Embryonic facial prominence (tissue), 1 donor: ENCODE results near the gene FOXJ2.
A peak's percentile ranks its signal among the peaks of the same experiment; 100 is the strongest.
"Not testable (repeated sequence)": the region's sequence is repeated elsewhere in the genome, so short reads cannot be mapped to it uniquely, and the experiment has no call there.

Experiments used
- DNase-seq: peaks from one replicate; pipeline ENCODE4 v3.0.0-alpha.2; 2016; ENCODE audit errors: extremely low spot score

The FOXJ2 gene

DNA sequence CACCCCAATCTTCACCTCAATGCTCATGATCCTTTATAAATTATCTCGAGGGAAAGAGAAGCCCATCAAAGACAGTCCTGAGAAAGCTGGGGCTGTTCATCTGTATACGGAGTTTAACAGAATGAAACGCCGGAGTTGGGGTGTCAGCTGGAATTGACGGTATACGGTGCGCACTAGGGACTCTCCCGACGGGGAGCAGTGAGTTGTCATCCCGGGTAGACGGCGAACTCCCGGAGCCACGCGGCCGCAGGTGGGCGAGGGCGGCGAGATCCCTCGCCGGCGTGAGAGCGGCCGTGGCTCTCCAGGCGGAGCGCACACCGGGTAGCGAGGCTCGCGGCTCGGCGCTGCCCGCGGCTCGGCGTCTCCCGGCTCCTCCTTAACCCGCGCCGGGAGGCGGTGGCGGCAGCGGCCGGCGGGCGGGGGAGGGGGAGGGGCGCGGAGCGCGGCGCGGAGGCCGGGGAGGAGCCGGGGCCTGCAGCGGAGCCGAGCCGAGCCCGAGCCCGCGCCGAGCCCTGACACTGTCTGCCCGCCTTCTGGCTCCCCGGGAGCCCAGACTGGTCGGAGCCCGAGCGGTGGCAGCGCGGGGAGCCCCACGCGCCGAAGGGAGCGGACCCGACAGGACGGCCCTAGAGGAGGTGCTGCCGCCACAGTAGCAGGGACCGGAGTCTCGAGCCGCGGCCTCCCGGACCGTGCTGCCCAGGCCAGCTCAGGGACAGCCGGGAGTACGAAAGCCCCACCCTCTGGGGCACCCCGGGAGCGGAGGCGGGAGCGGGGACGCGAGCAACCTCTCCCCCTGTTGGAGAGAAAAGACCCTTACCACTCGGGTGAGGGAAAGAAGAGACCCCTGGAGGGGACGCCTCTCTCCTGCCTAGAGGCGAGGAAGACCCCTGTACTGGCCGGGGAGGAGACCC, at the start of gene FOXJ2:
Gene FOXJ2 (plus strand): TSS at position 475 of the 911 bp plus-strand sequence. CDS start 7,117 bp downstream, outside the sequence.
- DNase-seq, result peak; percentile 62

DNA sequence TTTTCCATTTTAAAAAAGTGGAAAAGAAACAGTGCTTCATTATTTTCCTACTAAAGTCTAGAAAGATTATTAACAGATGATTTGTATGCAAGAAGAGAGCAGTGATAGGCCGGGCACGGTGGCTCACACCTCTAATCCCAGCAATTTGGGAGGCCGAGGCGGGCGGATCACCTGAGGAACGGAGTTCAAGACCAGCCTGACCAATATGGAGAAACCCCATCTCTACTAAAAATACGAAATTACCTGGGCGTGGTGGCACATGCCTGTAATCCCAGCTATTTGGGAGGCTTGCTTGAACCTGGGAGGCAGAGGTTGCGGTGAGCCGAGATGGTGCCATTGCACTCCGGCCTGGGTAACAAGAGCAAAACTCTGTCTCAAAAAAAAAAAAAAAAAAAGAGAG, 49.5 kb upstream of the FOXJ2 start:
- not testable (repeated sequence) for DNase-seq

DNA sequence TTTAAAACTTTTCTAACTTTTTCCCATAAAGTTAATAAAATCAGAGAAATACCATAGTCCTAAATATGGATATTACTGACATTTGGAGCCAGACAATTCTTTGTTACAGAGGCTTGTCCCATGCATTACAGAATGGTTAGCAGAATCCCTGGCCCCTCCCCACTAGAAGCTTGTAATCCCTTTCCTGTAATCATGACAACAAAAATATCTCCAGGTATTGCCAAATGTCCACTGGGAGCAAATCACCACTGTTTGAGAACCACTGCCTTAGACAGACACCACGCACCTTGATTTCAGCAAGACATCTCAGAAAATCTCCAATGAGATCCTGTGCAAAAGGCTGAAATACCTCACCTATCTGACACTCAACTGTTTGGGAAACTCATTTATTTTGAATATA, 49.1 kb upstream of the FOXJ2 start:
- not testable (repeated sequence) for DNase-seq

DNA sequence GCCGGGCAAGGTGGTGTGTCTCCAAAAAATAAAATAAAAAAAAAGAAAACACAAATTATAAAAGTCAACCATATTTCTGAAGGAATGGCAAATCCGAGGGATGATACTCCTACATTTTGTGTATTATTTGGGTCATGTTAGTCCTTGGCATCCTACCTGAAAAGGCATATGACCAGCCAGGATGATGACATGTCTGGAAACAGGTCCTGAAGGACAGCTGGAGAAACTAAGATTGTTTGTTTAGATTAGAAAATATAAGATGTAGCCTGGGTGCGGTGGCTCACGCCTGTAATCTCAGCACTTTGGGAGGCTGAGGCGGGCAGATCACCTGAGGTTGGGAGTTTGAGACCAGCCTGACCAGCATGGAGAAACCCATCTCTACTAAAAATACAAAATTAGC, 47.6 kb upstream of the FOXJ2 start:
- no peak for DNase-seq

DNA sequence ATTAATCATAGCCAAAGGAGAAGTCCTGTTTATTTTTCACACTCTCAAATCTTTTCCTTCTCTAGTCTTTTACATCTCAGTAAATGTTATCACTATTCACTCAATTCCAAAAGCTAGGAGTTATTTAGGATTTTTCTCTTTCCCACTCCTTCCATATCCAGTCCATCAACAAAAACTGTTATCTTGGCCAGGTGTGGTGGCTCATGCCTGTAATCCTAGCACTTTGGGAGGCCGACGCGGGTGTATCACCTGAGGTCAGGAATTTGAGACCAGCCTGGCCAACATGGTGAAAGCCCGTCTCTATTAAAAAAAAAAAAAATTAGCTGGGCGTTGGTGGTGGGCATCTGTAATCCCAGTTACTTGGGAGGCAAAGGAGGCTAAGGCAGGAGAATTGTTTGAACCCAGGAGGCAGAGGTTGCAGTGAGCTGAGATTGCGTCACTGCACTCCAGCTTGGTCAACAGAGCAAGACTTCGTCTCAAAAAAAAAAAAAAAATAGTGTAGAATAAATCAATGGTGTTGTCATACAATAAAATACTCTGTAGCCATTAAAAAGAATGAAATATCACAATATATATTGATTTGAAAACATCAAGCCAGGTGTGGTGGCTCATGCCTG, 46.6 kb upstream of the FOXJ2 start:
- no peak for DNase-seq

DNA sequence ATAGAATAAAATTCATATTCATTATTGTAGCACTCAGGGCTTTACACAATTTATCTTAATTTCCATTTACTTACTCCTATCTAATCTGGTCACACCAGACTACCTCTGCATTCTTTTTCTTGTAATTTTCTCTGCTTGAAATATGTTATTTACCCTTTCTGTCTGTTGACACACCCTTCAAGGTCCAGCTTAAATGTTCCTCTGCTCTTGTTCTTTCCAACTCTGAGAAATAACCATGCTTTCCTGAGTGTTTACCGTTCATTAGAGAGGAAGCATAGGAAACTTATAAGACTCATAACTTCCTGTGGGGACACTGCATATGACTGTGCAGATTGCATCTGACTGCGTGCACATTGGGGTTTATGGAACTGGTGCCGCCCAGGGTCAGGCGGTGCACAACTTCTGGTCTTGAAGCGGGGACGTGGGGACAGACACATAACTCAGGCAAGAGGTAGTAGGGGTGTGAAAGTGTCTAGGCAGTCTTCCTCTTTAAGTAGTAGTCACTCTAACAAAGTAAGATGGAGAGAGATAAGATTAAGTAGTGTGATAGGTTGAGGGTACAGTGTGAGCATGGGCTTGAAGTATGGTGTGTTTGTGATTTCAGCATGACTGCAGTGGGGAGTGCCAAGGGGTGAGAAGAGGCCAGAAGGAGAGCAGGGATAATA, 42.6 kb upstream of the FOXJ2 start:
- no peak for DNase-seq

DNA sequence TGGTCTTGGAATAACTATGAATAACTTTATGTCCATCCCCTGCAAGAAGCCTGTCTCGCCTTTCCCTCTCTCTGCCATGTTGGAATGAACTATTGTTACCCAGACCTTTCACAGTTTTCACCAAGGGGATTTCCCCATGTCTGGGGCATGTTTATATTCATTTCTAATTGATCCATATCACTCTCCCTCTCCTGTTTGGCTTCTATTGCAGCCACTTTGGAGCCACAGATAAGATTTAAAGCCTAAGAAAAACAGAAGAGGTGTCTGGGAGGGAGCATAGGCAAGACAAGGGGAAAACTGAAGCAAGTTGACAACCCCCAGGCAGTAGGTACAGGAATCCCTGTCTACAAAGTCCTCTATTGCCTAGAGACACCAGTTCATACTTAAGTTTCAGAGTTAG, 41.0 kb upstream of the FOXJ2 start:
- no peak for DNase-seq

DNA sequence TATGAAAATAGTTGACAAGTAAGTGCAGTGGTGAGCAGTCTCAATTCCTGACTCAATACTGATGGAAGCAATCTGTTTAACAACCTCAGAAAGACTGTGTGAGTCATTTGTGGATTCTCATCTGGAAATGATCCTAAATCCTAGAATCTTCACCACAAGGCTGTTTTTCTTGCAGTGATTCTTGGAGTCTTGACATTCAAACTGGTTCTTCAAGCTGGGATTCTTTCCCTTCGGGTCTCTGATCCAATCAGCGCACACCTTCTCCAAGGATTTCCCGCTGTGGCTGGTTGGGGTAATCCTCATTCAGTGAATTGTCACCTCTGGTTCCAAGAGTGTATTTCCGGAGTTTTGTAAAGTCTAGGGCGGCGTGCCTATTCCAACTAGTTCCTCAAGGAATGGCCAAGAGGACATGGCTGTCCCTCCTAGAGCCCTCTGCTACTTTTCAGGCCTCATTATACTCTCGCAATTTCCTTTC, 37.7 kb upstream of the FOXJ2 start:
- DNase-seq, result no peak

DNA sequence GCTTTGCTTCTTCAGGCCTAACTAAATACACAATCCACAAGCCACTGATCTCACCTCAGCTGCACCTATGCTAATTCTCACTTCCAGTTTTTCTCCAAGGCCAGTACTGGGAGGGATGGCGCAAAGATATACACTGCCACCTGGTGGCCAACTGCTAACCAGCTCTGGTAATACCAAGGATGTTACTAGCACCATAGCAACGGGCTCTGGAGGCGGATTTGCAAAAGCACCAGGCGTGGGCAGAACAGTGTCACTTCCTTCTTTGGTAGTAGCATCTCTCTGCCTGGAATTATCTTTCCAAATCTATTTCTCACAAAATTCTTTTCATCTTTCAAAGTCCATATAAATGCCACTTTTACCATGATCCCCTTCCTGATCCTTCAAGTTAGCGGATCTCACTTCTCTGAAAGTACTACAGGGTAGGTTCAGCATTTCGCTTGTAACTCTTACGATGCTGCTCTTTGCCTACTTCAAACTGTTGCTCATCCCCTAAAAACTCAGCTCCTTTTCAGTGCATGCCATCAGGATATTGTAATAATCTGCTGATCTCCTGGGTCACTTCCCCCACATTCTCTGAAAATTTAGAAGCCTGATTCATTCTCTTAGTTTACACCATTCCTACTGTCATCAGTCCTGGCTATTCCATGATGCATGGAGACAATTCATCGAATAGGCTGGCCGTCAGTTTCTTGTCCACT, 37.1 kb upstream of the FOXJ2 start:
- peak; percentile 67 for DNase-seq

DNA sequence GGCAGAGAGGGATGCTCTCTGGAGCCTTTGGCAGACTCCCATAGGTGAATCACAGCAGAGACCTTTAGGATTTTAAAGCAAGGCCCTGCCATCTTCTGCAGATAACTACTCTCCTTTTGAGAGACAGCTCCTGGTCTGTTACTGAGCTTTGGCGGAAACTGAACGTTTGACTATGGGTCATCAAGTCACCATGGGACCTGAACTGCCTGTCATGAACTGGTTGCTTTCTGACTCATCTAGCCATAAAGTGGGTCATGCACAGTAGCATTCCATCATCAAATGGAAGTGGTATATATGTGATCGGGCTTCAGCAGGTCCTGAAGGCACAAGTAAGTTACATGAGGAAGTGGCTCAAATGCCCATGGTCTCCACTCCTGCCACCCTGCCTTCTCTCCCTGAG, 31.7 kb upstream of the FOXJ2 start:
- not testable (repeated sequence) for DNase-seq

DNA sequence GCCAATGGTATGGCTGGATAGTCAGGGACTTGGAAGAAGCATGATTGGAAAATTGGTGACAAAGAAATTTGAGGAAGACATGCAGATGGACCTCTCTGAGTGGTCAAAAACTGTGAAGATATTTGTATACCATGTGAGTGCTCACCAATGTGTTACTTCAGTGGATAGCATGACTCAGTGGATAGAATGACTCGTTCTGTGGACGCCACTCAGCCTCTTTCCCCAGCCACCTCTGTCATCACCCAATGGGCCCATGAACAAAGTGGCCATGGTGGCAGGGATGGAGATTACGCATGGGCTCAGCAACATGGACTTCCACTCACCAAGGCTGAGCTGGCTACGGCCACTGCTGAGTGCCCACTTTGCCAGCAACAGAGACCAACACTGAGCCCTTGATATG, 31.0 kb upstream of the FOXJ2 start:
- not testable (repeated sequence) for DNase-seq

DNA sequence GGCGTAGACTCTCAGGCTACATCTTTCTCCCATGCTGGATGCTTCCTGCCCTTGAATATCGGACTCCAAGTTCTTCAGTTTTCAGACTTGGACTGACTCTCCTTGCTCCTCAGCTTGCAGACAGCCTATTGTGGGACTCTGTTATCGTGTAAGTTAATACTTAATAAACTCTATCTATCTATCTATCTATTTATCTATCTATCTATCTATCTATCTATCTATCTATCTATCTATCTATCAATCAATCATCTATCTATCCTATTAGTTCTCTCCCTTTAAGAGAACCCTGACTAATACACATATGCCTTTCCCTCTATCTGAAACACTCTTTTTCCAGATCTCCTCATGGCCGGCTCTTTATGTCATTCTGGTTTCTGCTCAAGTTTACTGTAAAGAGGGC, 27.6 kb upstream of the FOXJ2 start:
- not testable (repeated sequence) for DNase-seq

DNA sequence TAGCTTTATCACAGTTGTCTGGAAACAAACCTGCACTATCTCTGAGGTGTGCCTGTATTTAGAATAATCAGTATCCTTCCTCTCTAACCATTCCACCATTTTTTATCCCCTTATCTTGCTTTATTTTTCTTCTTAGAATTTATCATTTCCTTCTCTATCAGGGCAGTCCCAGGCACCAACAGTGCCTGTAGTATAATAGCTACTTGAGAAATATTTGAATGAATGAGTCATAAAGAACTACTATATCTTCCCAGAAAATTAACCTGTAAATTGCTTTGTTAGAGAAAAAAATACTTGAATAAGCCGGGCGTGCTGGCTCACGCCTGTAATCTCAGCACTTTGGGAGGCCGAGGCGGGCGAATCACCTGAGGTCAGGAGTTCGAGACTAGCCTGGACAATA, 21.2 kb upstream of the FOXJ2 start:
- no peak for DNase-seq

DNA sequence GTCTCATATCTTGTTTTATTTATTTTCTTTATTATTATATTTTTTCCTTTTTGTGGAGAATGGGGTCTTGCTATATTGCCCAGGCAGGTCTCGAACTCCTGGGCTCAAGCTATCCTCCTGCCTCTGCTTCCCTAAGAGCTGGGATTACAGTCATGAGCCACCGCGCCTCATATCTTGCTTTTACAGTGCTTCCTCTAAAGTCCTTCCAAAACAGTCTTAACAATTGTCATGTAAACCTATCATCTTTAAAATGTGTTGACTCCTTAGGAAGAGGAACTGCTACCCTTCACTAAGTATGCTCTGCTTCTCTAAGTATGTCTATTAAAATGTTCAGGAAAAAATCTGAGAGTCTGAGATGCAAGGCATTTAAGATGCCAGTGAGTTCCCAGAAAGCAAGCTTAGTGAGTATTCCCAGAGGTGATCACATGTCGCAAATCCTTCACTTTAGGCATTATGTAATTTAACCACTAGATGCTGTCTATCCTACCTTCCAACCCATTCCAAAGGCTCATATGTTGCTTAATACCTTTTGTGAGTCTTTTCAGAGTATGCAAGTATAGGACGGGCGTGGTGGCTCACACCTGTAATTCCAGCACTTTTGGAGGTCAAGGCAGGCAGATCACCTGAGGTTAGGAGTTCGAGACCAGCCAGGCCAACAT, 19.7 kb upstream of the FOXJ2 start:
- no peak for DNase-seq

DNA sequence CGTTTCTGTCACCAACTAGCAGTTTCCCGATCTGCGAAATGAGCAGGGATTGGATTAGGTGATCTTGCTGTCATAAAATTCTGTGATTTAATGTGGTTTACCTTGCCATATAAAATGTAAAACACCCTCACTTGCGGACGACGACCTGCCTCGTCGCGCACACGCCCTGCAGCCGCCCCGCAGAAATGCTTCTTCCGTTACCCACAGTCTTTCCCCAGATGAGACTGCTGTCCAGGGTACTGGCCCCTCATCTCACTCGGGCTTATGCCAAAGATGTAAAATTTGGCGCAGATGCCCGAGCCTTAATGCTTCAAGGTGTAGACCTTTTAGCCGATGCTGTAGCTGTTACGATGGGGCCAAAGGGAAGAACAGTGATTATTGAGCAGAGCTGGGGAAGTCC, 17.7 kb upstream of the FOXJ2 start:
- DNase-seq, result no peak

DNA sequence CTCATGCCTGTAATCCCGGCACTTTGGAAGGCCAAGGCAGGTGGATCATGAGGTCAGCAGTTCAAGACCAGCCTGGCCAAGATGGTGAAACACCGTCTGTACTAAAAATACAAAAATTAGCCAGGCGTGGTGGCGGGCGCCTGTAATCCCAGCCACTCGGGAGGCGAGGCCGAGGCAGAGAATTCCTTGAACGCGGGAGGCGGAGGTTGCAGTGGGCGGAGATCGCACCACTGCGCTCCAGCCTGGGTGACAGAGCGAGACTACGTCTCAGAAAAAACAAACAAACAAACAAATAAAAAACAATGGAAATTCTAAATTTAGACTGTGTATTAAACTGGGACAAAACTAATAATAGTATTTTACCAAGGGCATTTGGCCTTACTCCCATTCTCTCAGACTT, 14.3 kb upstream of the FOXJ2 start:
- DNase-seq, result not testable (repeated sequence)

DNA sequence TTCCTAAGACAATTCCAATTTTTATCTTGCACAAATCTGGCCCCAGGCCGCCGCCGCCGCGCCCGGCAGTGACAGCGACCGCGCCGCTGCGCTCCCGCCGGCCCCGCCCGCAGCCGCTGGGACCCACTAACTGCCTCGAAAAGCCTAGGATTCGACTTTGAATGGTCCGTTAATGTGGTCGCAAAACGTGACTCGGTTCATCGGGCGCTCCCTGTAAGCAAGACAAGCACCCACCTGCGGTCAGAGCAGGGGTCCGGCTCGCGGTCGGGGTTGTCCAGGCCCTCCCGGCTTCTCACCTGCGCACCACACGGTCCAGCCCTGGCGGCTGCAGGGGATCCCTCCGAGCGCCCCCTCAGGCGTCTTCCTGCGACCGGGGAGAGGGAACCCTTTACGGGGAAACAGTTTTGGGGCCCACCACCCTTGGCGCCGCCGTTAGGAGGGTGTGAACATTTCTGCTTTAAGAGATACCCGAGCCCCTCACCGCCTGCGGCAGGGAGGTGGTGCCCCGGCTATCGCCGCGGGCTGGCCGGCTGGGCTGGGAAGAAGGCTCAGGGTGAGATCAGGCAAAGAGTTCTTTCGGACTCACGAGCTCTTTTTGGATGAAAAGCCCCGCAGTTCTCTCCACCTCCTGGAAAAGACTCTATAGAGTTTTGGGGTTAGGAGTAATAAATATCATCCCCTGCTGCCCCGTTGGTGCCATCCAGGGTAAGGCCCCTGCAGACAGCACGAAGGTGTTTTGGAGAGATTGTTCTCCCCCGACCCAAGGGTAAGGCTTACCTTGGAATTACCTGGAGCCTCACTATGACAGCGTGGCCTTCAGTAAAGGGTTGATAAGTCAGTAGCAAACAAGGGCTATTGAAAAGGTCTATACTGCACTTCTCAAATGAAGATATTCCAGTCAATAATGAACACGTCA, 13.6 kb upstream of the FOXJ2 start:
- no peak for DNase-seq

DNA sequence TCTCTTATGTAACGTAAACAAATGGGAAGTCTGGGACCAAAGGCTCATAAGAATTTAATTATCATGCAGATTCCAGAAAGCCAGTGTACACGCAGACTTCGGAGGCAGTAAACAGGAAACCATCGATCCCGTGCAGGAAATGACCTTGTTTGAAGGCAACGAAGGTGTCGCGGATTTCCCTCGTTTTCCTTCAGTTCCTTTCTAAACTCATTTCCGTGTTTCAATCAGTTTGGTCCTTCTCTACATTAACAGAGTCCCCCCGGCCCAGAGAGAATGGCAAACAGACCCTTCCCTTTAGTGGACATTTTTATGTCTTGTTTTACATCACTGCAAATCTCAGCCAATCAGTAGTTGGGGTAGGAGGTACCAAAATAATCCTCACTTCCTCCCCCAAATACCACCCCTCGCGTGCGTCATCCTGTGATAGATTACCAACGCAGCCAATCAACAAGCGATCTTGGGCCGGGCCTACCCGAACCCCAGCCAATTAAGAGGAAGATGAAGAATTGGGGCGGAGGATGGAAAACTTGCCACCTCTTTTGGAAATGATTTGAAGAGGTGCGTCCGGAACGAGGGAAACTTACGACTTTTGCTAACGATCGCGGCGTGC, 6.1 kb upstream of the FOXJ2 start:
- peak; percentile 98 for DNase-seq

DNA sequence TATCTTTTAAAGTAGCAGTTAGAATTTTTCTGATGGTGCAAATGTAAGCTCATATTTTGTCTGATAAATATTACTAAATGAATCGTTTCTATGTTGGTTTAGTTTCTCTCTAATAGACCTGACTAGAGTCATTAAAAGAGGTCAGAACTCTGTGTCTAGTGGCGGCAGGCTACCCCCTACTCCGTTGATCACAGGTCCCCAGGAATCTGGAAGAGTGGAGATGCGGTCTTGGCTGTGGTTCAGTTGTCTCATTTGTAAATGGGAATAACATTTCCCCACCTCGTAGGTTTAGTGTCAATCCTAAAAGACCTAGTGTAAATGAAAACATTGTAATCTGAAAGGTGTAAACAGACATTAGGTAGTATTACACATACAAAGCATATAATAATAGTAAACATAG, 4.7 kb upstream of the FOXJ2 start:
- no peak for DNase-seq

DNA sequence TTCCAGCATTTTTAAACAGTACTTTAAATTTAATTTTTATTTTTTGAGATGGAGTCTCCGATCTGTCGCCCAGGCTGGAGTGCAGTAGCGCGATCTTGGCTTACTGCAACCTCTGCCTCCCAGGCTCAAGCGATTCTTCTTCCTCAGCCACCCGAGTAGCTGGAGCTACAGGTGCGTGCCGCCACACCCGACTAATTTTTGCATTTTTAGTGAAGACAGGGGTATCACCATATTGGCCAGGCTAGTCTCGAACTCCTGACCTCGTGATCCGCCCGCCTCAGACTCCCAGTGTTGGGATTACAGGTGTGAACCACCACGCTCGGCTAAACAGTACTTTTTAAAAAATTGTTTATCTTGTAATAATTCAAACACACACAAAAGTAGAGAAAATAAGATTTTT, 4.2 kb upstream of the FOXJ2 start:
- no peak for DNase-seq
